ENCODE results near the gene CIDEB. TPM values are rescaled to one million over a fixed set of nuclear protein-coding genes. Genes with fewer than 3 reads are reported as not detected.

The CIDEB gene
- total and polyA plus RNA-seq, 2 of the 13 experiments (the other 11 are each of a cell fraction or from before 2014, with no cell fraction given) = 35.8 to 110 TPM

DNA sequence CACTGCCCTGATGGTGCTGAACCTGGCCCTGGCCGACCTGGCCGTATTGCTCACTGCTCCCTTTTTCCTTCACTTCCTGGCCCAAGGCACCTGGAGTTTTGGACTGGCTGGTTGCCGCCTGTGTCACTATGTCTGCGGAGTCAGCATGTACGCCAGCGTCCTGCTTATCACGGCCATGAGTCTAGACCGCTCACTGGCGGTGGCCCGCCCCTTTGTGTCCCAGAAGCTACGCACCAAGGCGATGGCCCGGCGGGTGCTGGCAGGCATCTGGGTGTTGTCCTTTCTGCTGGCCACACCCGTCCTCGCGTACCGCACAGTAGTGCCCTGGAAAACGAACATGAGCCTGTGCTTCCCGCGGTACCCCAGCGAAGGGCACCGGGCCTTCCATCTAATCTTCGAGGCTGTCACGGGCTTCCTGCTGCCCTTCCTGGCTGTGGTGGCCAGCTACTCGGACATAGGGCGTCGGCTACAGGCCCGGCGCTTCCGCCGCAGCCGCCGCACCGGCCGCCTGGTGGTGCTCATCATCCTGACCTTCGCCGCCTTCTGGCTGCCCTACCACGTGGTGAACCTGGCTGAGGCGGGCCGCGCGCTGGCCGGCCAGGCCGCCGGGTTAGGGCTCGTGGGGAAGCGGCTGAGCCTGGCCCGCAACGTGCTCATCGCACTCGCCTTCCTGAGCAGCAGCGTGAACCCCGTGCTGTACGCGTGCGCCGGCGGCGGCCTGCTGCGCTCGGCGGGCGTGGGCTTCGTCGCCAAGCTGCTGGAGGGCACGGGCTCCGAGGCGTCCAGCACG, 8.2 kb upstream of the CIDEB start (continued):
- TF ChIP-seq, protein P1, sequence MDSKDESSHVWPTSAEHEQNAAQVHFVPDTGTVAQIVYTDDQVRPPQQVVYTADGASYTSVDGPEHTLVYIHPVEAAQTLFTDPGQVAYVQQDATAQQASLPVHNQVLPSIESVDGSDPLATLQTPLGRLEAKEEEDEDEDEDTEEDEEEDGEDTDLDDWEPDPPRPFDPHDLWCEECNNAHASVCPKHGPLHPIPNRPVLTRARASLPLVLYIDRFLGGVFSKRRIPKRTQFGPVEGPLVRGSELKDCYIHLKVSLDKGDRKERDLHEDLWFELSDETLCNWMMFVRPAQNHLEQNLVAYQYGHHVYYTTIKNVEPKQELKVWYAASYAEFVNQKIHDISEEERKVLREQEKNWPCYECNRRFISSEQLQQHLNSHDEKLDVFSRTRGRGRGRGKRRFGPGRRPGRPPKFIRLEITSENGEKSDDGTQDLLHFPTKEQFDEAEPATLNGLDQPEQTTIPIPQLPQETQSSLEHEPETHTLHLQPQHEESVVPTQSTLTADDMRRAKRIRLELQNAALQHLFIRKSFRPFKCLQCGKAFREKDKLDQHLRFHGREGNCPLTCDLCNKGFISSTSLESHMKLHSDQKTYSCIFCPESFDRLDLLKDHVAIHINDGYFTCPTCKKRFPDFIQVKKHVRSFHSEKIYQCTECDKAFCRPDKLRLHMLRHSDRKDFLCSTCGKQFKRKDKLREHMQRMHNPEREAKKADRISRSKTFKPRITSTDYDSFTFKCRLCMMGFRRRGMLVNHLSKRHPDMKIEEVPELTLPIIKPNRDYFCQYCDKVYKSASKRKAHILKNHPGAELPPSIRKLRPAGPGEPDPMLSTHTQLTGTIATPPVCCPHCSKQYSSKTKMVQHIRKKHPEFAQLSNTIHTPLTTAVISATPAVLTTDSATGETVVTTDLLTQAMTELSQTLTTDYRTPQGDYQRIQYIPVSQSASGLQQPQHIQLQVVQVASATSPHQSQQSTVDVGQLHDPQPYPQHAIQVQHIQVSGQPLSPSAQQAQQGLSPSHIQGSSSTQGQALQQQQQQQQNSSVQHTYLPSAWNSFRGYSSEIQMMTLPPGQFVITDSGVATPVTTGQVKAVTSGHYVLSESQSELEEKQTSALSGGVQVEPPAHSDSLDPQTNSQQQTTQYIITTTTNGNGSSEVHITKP (CRISPR knock-in tag; IDR thresholded peaks at IDR 0.05; ENCODE audit: low read depth) = peak; percentile 60; the same call in 1 of the 2 replicates
- TF ChIP-seq TRAFD1 (CRISPR knock-in tag; IDR thresholded peaks at IDR 0.05; ENCODE audit: borderline replicate concordance) (peak; percentile 98), LBX2 (CRISPR knock-in tag; IDR thresholded peaks at IDR 0.05; ENCODE audit: borderline replicate concordance) (peak; percentile 95; the same call in 1 of the 2 replicates), ZNF12 (CRISPR knock-in tag; IDR thresholded peaks at IDR 0.05) (peak; percentile 79; the same call in 1 of the 2 replicates), ZBTB40 (IDR thresholded peaks at IDR 0.05) (no peak), ZBTB40 (CRISPR knock-in tag; IDR thresholded peaks at IDR 0.05) (peak; percentile 95), RBM22 (optimal IDR thresholded peaks at IDR 0.05; ENCODE audit: low read length) (peak; percentile 77), PTBP1 (IDR thresholded peaks at IDR 0.05; ENCODE audit: low read depth, low read length, poor library complexity, severe bottlenecking) (peak; percentile 78), SP2 (CRISPR knock-in tag; IDR thresholded peaks at IDR 0.05) (peak; percentile 61)

Measured in HepG2 (cell line).